ENCODE data around the gene ICAM1.

DNA sequence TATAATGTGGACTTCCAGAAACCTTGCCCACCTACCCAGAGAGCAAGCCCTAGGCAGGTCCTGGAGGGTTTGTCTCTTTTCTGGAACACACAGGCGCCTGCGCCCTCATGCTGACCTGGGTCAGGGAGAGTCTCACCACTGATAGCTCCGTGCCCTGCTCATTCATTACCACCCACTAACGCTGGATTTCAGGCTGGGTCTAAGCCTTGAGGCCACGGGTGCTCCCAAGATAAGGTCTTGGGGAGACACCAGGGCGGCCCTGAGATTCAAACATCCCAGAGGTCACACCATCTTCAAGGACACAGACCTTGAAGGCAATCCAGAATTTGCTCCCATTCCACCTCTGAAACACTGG, 44.9 kb upstream of the ICAM1 start:
- TF ChIP-seq, protein P1, sequence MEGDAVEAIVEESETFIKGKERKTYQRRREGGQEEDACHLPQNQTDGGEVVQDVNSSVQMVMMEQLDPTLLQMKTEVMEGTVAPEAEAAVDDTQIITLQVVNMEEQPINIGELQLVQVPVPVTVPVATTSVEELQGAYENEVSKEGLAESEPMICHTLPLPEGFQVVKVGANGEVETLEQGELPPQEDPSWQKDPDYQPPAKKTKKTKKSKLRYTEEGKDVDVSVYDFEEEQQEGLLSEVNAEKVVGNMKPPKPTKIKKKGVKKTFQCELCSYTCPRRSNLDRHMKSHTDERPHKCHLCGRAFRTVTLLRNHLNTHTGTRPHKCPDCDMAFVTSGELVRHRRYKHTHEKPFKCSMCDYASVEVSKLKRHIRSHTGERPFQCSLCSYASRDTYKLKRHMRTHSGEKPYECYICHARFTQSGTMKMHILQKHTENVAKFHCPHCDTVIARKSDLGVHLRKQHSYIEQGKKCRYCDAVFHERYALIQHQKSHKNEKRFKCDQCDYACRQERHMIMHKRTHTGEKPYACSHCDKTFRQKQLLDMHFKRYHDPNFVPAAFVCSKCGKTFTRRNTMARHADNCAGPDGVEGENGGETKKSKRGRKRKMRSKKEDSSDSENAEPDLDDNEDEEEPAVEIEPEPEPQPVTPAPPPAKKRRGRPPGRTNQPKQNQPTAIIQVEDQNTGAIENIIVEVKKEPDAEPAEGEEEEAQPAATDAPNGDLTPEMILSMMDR (conservative IDR thresholded peaks at IDR 0.05 in 1 of 2, IDR thresholded peaks at IDR 0.05 in 1 of 2; ENCODE audit: low read depth in 1 of 2, low read length in 2 of 2): no peak
- no peak for TF ChIP-seq EZH2 (IDR thresholded peaks at IDR 0.05; ENCODE audit: low read length, missing control alignments)

All from fibroblast of lung (primary cell).